Right renal pelvis (tissue), 4 donors: ENCODE measurements around the gene PIK3AP1. TPM values are rescaled to one million over a fixed set of nuclear protein-coding genes. Genes with fewer than 3 reads are reported as not detected.

Experiments
- DNase-seq, 4 donors: peaks; one replicate each; pipeline ENCODE4 v3.0.0-alpha.2; 2013; ENCODE audit warnings: low read depth in 4 of 4, low spot score in 3 of 4, missing footprints in 1 of 4
- polyA plus RNA-seq, 4 donors: library from polyadenylated mRNA; unstranded; fragments of 120-200 nt; gene quantifications; one replicate each; pipeline ENCODE4 v1.2.1, GENCODE V29; 2013; ENCODE audit not compliant: insufficient read length in 4 of 4

Gene PIK3AP1
- polyA plus RNA-seq, 4 donors = 4.3 to 5.5 (median 5.3) TPM

GRCh38 chr10:96646751-96647166 lies 73.6 kb downstream of the PIK3AP1 start:
- DNase-seq = no peak

- no peak for DNase-seq
These were observed 74.0 kb downstream of the PIK3AP1 start for GRCh38 chr10:96646301-96646700.

- no peak for DNase-seq
These were observed 75.1 kb downstream of the PIK3AP1 start for GRCh38 chr10:96645191-96645721.

- no peak for DNase-seq
These were observed 76.4 kb downstream of the PIK3AP1 start for GRCh38 chr10:96643920-96644319.

GRCh38 chr10:96642973-96643372 lies 77.3 kb downstream of the PIK3AP1 start:
- no peak for DNase-seq

GRCh38 chr10:96642530-96642929 lies 77.8 kb downstream of the PIK3AP1 start:
- DNase-seq = no peak

- no peak for DNase-seq
These were observed 78.7 kb downstream of the PIK3AP1 start for GRCh38 chr10:96641396-96642295.

GRCh38 chr10:96639899-96640298 lies 80.4 kb downstream of the PIK3AP1 start:
- no peak for DNase-seq

- no peak for DNase-seq
These were observed 81.6 kb downstream of the PIK3AP1 start for GRCh38 chr10:96638696-96639095.

- DNase-seq = no peak
These were observed 82.2 kb downstream of the PIK3AP1 start for GRCh38 chr10:96638120-96638519.

- no peak for DNase-seq
These were observed 82.6 kb downstream of the PIK3AP1 start for GRCh38 chr10:96637709-96638108.

GRCh38 chr10:96636551-96636950 lies 83.8 kb downstream of the PIK3AP1 start:
- DNase-seq = no peak

GRCh38 chr10:96632974-96633710 lies 87.2 kb downstream of the PIK3AP1 start:
- DNase-seq = no peak

- DNase-seq = no peak
These were observed 93.0 kb downstream of the PIK3AP1 start for GRCh38 chr10:96627292-96627691.

- no peak for DNase-seq
These were observed 93.5 kb downstream of the PIK3AP1 start for GRCh38 chr10:96626795-96627194.

- DNase-seq = no peak
These were observed 95.1 kb downstream of the PIK3AP1 start for GRCh38 chr10:96625173-96625572.

- no peak for DNase-seq
These were observed 98.1 kb downstream of the PIK3AP1 start for GRCh38 chr10:96622013-96622787.

GRCh38 chr10:96619796-96620773 lies 100.2 kb downstream of the PIK3AP1 start:
- DNase-seq = no peak

GRCh38 chr10:96619120-96619519 lies 101.2 kb downstream of the PIK3AP1 start:
- no peak for DNase-seq

- no peak for DNase-seq
These were observed 101.7 kb downstream of the PIK3AP1 start for GRCh38 chr10:96618653-96619052.
